AG09309 (cell line): ENCODE measurements around the gene SULT1A2.
"Not testable (repeated sequence)": the region's sequence is repeated elsewhere in the genome, so short reads cannot be mapped to it uniquely, and the experiment has no call there.

Experiments used
- DNase-seq: peaks from one replicate; pipeline ENCODE4 v3.0.0-alpha.2; 2010; ENCODE audit warnings: low read depth
- H3K4me3 ChIP-seq: 2 replicates; pipeline ENCODE4 v1.5.1; 2011; ENCODE audit warnings: mild to moderate bottlenecking, low read depth, low read length, moderate library complexity; ENCODE audit not compliant: control insufficient read depth
- CTCF ChIP-seq: IDR thresholded peaks from 2 replicates; pipeline ENCODE4 v1.5.1; 2011; ENCODE audit warnings: mild to moderate bottlenecking, low read depth, low read length, inconsistent platforms; ENCODE audit not compliant: insufficient read depth, control insufficient read depth; ENCODE audit errors: missing control alignments

Gene SULT1A2

GRCh38 chr16:28617874-28618273, 21.0 kb upstream of the SULT1A2 start:
- TF ChIP-seq CTCF, result no peak
- H3K4me3 ChIP-seq, result no peak overlapping the region
- DNase-seq, result no peak

- no peak overlapping the region for H3K4me3 ChIP-seq
- no peak for DNase-seq
- TF ChIP-seq CTCF, result no peak
These were observed 19.8 kb upstream of the SULT1A2 start for GRCh38 chr16:28616636-28617035.

DNA sequence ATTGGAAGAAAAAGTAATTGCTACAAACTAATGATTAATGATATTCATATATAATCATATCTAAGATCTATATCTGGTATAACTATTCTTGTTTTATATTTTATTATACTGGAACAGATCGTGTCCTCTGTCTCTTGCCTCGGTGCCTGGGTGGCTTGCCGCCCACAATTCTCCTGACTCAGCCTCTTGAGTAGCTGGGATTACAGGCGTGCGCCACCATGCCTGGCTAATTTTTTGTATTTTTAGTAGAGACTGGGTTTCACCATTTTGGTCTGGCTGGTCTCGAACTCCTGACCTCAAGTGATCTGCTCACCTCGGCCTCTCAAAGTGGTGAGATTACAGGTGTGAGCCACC, 19.4 kb upstream of the SULT1A2 start:
- not testable (repeated sequence) for H3K4me3 ChIP-seq, DNase-seq

DNA sequence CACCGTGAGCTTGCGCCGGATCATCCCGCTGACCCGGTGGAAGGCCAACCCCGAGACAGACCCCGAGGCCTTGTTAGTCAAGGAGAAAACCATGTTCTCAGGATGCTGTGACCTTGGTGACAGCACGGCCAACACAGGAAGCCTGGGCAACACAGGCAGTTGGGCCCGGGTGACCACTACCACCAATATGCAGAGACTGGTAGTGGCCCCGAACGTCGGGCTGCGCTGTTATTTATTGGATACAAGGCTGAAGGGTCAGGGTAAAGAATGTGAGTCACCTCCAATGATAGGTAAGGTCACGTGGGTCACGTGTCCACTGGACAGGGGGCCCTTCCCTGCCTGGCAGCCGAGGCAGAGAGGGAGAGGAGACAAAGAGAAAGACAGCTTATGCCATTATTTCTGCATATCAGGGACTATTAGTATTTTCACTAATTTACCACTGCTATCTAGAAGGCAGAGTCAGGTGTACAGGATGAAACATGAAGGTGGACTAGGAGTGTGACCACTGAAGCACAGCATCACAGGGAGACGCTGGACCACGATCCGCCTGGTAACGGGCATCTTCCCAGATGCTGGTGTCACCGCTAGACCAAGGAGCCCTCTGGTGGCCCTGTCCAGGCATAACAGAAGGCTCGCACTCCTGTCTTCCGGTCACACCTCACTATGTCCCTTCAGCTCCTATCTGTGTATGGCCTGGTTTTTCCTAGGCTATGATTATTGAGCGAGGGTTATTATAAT, 18.8 kb upstream of the SULT1A2 start:
- H3K4me3 ChIP-seq, DNase-seq: not testable (repeated sequence)
- peak; percentile 60 for TF ChIP-seq CTCF

DNA sequence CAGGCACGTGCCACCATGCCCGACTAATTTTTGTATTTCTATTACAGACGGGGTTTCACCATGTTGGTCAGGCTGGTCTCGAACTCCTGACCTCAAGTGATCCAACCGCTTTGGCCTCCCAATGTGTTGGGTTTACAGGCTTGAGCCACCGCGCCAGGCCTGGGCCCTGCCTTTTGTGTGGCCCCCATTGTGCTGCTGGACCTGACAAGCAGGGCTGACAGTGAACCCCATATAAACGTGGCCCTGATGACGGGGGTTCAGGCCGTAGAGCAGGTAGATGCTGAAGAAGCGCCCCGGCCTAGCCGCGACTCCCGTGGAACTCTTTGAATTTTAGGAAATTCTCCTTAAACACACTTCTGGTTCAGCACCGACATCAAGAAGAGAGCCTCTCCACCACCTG, 17.7 kb upstream of the SULT1A2 start:
- DNase-seq, result not testable (repeated sequence)

GRCh38 chr16:28613912-28614311, 17.1 kb upstream of the SULT1A2 start:
- H3K4me3 ChIP-seq, DNase-seq: not testable (repeated sequence)

More for the DNA sequence above, 17.7 kb upstream of the SULT1A2 start:
- not testable (repeated sequence) for H3K4me3 ChIP-seq

DNA sequence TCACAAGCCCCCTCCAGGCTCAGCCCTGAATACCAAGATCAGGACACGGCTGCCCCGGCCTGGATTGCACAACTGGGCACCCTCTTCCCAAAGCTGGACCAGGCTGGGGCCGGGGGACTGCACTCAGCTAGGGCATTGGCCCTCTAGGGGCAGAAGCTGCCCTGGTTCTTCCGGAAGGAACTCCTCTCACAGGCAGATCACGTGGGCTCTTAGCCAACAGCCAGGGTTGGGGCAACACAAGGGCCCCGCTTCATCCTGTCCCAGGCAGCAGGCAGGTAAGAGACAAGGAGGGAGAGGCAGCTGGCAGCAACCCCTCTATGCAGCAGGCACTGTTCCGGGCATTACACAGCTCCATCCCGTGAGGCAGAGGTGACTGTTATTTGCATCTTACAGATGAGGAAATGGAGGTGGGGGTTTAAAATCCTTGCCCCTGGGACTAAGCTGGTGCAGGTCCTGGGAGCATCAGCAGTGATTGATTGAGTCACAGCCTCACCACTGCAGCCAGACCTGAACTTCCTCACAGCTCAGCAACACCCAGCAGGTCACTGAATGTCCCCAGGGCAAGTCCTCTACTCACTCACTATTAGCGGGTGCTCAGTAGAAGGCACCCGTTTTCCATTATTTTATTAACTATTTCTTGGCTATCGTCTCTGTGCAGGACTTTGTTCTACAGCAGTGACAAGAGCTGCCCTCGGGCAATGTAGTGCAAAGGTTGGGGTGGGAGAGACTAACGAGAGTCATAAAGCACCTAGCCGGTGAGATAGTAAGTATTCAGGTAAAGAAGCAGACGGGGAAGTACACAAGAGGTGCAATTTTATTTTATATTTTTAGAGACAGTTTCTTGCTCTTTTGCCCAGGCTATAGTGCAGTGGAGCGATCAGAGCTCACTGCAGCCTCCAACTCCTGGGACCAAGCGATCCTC, 15.8 kb upstream of the SULT1A2 start:
- not testable (repeated sequence) for H3K4me3 ChIP-seq, DNase-seq

DNA sequence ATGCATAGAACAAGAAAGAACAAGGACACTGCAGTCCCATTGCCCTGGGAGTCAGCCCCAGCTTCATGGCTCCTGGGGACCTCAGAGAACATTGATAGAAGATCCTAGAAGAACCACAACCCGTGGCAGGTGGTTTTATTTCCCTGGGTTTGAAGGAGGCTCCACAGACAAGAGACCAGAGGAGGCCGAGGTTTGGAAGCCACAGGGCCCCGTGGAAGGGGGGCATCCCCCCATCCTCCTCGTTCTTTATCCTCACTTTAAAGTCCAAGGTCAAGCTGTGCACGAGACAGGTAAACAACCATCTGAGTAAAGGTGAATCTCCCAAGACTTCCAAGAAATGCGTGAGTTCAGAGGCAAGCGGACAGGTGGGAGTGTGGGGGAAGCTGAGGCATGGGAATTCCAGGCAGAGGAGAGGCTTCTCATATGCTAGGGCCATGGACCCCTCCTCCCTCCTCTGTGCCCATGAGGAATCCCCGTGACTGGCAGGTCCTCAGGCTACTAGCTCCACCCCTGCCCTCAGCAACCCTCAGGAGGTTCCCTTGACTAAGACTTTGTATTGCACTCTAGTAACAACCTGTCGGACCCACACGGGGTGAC, 13.8 kb upstream of the SULT1A2 start:
- no peak for DNase-seq
- TF ChIP-seq CTCF, result no peak
- H3K4me3 ChIP-seq, result no peak overlapping the region
